Hepatocyte (in vitro differentiated cells): ENCODE data around the gene POU6F2. TPM values are rescaled to one million over a fixed set of nuclear protein-coding genes. Genes with fewer than 3 reads are reported as not detected.

Experiments
- DNase-seq: peaks from one replicate; pipeline ENCODE4 v3.0.0-alpha.2; 2016; ENCODE audit warnings: low spot score
- H2AFZ ChIP-seq: fragments of 200-600 bp; sonication (generic); 2 replicates; pipeline ENCODE4 v1.6.0; 2016; ENCODE audit warnings: antibody characterized with exemption, mild to moderate bottlenecking
- H3K27ac ChIP-seq: fragments of 200-600 bp; sonication (generic); 2 replicates; pipeline ENCODE4 v1.5.1; 2016; ENCODE audit warnings: mild to moderate bottlenecking
- H3K27me3 ChIP-seq: fragments of 200-600 bp; sonication (generic); 2 replicates; pipeline ENCODE4 v1.6.1; 2016
- H3K36me3 ChIP-seq: fragments of 200-600 bp; sonication (generic); replicated peaks from 2 replicates; pipeline ENCODE4 v1.5.1; 2016; ENCODE audit warnings: low read depth; ENCODE audit not compliant: insufficient read depth
- H3K4me1 ChIP-seq: fragments of 200-600 bp; sonication (generic); 2 replicates; pipeline ENCODE4 v1.5.1; 2016; ENCODE audit warnings: mild to moderate bottlenecking, moderate library complexity; ENCODE audit not compliant: insufficient read depth
- H3K4me2 ChIP-seq: fragments of 200-600 bp; sonication (generic); 2 replicates; pipeline ENCODE4 v1.6.0; 2016
- H3K4me3 ChIP-seq: fragments of 200-600 bp; sonication (generic); 2 replicates; pipeline ENCODE4 v1.5.1; 2016; ENCODE audit warnings: mild to moderate bottlenecking
- H3K79me2 ChIP-seq: fragments of 200-600 bp; sonication (generic); 2 replicates; pipeline ENCODE4 v1.6.0; 2017; ENCODE audit warnings: mild to moderate bottlenecking
- H3K9me2 ChIP-seq: fragments of 200-600 bp; sonication (generic); replicated peaks from 2 replicates; pipeline ENCODE4 v1.6.0; 2017; ENCODE audit warnings: mild to moderate bottlenecking; ENCODE audit not compliant: insufficient read depth
- H3K9me3 ChIP-seq: fragments of 200-600 bp; sonication (generic); 2 replicates; pipeline ENCODE4 v1.5.1; 2016; ENCODE audit warnings: low read depth, mild to moderate bottlenecking
- H4K20me1 ChIP-seq: fragments of 200-600 bp; sonication (generic); 2 replicates; pipeline ENCODE4 v1.6.0; 2016; ENCODE audit warnings: mild to moderate bottlenecking; ENCODE audit not compliant: insufficient read depth, poor library complexity, severe bottlenecking
- CTCF ChIP-seq: fragments of 200-600 bp; sonication (generic); IDR thresholded peaks from 2 replicates; pipeline ENCODE4 v1.5.1; 2016; ENCODE audit warnings: antibody characterized with exemption, mild to moderate bottlenecking; ENCODE audit not compliant: poor library complexity
- EZH2 ChIP-seq: fragments of 200-600 bp; sonication (generic); IDR thresholded peaks from 2 replicates; pipeline ENCODE4 v1.6.1; 2016; ENCODE audit warnings: antibody characterized with exemption, mild to moderate bottlenecking, borderline replicate concordance
- EZH2phosphoT487 ChIP-seq: fragments of 200-600 bp; sonication (generic); IDR thresholded peaks from one replicate; pipeline ENCODE4 v1.6.1; 2018; ENCODE audit warnings: antibody characterized with exemption, mild to moderate bottlenecking, low read depth, moderate library complexity; ENCODE audit not compliant: unreplicated experiment, severe bottlenecking
- WGBS: methylation state at CpG from one replicate; pipeline ENCODE4 v1.1.6; 2016; ENCODE audit warnings: low lambda C conversion rate; ENCODE audit errors: missing lambda C conversion rate; 5-methylcytosine and 5-hydroxymethylcytosine counted together
- polyA plus RNA-seq: library from polyadenylated mRNA; unstranded; fragments of >200 nt; fragmentation: Nextera tagmentation; extraction: Ambion mirVana; gene quantifications from 2 replicates; pipeline ENCODE4 v1.2.1, GENCODE V29; 2016
- total RNA-seq: library from RNA; depleted of rRNA; stranded (reverse); fragments of >200 nt; gene quantifications from 2 replicates; pipeline ENCODE4 v1.2.3, GENCODE V29; 2014

POU6F2 gene
- total and polyA plus RNA-seq, 2 experiments from 2014 or later: 0.67 to 1.4 TPM

GRCh38 chr7:39421251-39421650, 443.5 kb downstream of the POU6F2 start:
- Histone ChIP-seq H2AFZ (no peak overlapping the region), H3K4me3 (no peak overlapping the region), H3K9me3 (no peaks in the 10 kb centered on the region), H3K27ac (no peak overlapping the region), H3K4me1 (no peaks in the 10 kb centered on the region), H4K20me1 (no peaks in the 10 kb centered on the region), H3K27me3 (no peaks in the 10 kb centered on the region), H3K9me2 (no peaks in the 10 kb centered on the region), H3K36me3 (no peaks in the 10 kb centered on the region), H3K79me2 (no peaks in the 10 kb centered on the region), H3K4me2 (no peak overlapping the region)
- DNase-seq: no peak
- TF ChIP-seq EZH2phosphoT487: no peak
- TF ChIP-seq CTCF: no peak
- no peak for TF ChIP-seq EZH2
- WGBS: 93% methylated on average over 2 of the region's 2 CpGs

GRCh38 chr7:39421661-39422060, 444.0 kb downstream of the POU6F2 start:
- no peak overlapping the region for H3K4me2 ChIP-seq
- H3K4me1 ChIP-seq: no peaks in the 10 kb centered on the region
- WGBS: 93% methylated on average over 2 of the region's 2 CpGs
- TF ChIP-seq EZH2phosphoT487 (no peak), CTCF (no peak), EZH2 (no peak)
- no peak for DNase-seq
- no peaks in the 10 kb centered on the region for H3K36me3 ChIP-seq
- no peaks in the 10 kb centered on the region for H3K27me3 ChIP-seq
- no peaks in the 10 kb centered on the region for H3K9me3 ChIP-seq
- no peak overlapping the region for H2AFZ ChIP-seq
- H3K79me2 ChIP-seq: no peaks in the 10 kb centered on the region
- no peak overlapping the region for H3K27ac ChIP-seq
- H3K9me2 ChIP-seq: no peaks in the 10 kb centered on the region
- H3K4me3 ChIP-seq: no peak overlapping the region
- no peaks in the 10 kb centered on the region for H4K20me1 ChIP-seq

GRCh38 chr7:39428221-39428620, 450.5 kb downstream of the POU6F2 start:
- WGBS: 17% methylated on average over 1 of the region's 1 CpG
- Histone ChIP-seq H3K4me1 (no peaks in the 10 kb centered on the region), H3K79me2 (no peaks in the 10 kb centered on the region), H4K20me1 (no peaks in the 10 kb centered on the region), H3K4me2 (no peak overlapping the region), H3K27ac (peak overlapping the region; percentile 27), H3K4me3 (no peak overlapping the region), H3K9me2 (no peaks in the 10 kb centered on the region), H3K9me3 (no peaks in the 10 kb centered on the region), H2AFZ (no peak overlapping the region), H3K36me3 (no peaks in the 10 kb centered on the region), H3K27me3 (no peaks in the 10 kb centered on the region)
- no peak for DNase-seq
- TF ChIP-seq CTCF: no peak

GRCh38 chr7:39429421-39429820, 451.7 kb downstream of the POU6F2 start:
- H3K79me2 ChIP-seq: no peaks in the 10 kb centered on the region
- no peak overlapping the region for H2AFZ ChIP-seq
- DNase-seq: no peak
- H3K36me3 ChIP-seq: no peaks in the 10 kb centered on the region
- no peaks in the 10 kb centered on the region for H3K9me3 ChIP-seq
- no peak overlapping the region for H3K4me3 ChIP-seq
- H3K4me1 ChIP-seq: no peaks in the 10 kb centered on the region
- no peaks in the 10 kb centered on the region for H3K9me2 ChIP-seq
- H3K4me2 ChIP-seq: no peak overlapping the region
- WGBS: 66% methylated on average over 2 of the region's 2 CpGs
- no peak overlapping the region for H3K27ac ChIP-seq
- TF ChIP-seq CTCF (no peak), EZH2 (no peak), EZH2phosphoT487 (no peak)
- no peaks in the 10 kb centered on the region for H4K20me1 ChIP-seq
- H3K27me3 ChIP-seq: no peaks in the 10 kb centered on the region
